ENCODE data around the gene IGF1. TPM values are rescaled to one million over a fixed set of nuclear protein-coding genes. Genes with fewer than 3 reads are reported as not detected.
"Not testable (repeated sequence)": the region's sequence is repeated elsewhere in the genome, so short reads cannot be mapped to it uniquely, and the experiment has no call there.

IGF1 gene
- total RNA-seq, 4 donors from 2014 or later = 0.84 to 42.3 (median 4.9) TPM

GRCh38 chr12:102371165-102371564, 109.2 kb downstream of the IGF1 start:
- intact Hi-C loops (cut with DNase I; ENCODE audit: low total_unique reads) = no loop called here
- no peak overlapping the region for H3K4me3 ChIP-seq (ENCODE audit: low read depth, poor library complexity, severe bottlenecking)
- no peak for DNase-seq (ENCODE audit: low spot score in 2 of 2)
- no peak for TF ChIP-seq CTCF (IDR thresholded peaks at IDR 0.05)
- TF ChIP-seq POLR2A (IDR thresholded peaks at IDR 0.05) = no peak
- WGBS, 2 donors = 62 to 64% methylated on average over 2 of the region's 2 CpGs

- intact Hi-C loops (cut with DNase I; ENCODE audit: low total_unique reads) = no loop called here
- H3K4me3 ChIP-seq (ENCODE audit: low read depth, poor library complexity, severe bottlenecking) = no peak overlapping the region
- TF ChIP-seq CTCF (IDR thresholded peaks at IDR 0.05) (no peak), POLR2A (IDR thresholded peaks at IDR 0.05) (no peak)
- DNase-seq (ENCODE audit: low spot score in 2 of 2) = no peak
- 43 to 50% methylated on average over 2 of the region's 2 CpGs for WGBS, 2 donors
Measured at GRCh38 chr12:102369876-102370275, 110.5 kb downstream of the IGF1 start.

- H3K4me3 ChIP-seq (ENCODE audit: low read depth, poor library complexity, severe bottlenecking) = no peak overlapping the region
- TF ChIP-seq POLR2A (IDR thresholded peaks at IDR 0.05) (no peak), CTCF (IDR thresholded peaks at IDR 0.05) (no peak)
- intact Hi-C loops (cut with DNase I; ENCODE audit: low total_unique reads) = no loop called here
- DNase-seq (ENCODE audit: low spot score in 2 of 2) = no peak
Measured at GRCh38 chr12:102365365-102365764, 115.0 kb downstream of the IGF1 start.

GRCh38 chr12:102364709-102365108, 115.7 kb downstream of the IGF1 start:
- intact Hi-C loops (cut with DNase I; ENCODE audit: low total_unique reads) = no loop called here
- no peak overlapping the region for H3K4me3 ChIP-seq (ENCODE audit: low read depth, poor library complexity, severe bottlenecking)
- WGBS, 2 donors = 87 to 95% methylated on average over 1 of the region's 1 CpG
- TF ChIP-seq CTCF (IDR thresholded peaks at IDR 0.05) (no peak), POLR2A (IDR thresholded peaks at IDR 0.05) (no peak)
- DNase-seq (ENCODE audit: low spot score in 2 of 2) = no peak

- DNase-seq (ENCODE audit: low spot score in 2 of 2) = no peak
- WGBS, 2 donors = 74 to 82% methylated on average over 2 of the region's 2 CpGs
- TF ChIP-seq POLR2A (IDR thresholded peaks at IDR 0.05) (no peak), CTCF (IDR thresholded peaks at IDR 0.05) (no peak)
- intact Hi-C loops (cut with DNase I; ENCODE audit: low total_unique reads) = no loop called here
- no peak overlapping the region for H3K4me3 ChIP-seq (ENCODE audit: low read depth, poor library complexity, severe bottlenecking)
Measured at GRCh38 chr12:102356690-102357089, 123.7 kb downstream of the IGF1 start.

- WGBS, 2 donors = 86 to 100% methylated on average over 1 of the region's 1 CpG
- intact Hi-C loops (cut with DNase I; ENCODE audit: low total_unique reads); H3K4me3 ChIP-seq (ENCODE audit: low read depth, poor library complexity, severe bottlenecking); DNase-seq (ENCODE audit: low spot score in 2 of 2): not testable (repeated sequence)
Measured at GRCh38 chr12:102354281-102354680, 126.1 kb downstream of the IGF1 start.
